ENCODE measurements around the gene GOLPH3. TPM values are rescaled to one million over a fixed set of nuclear protein-coding genes. Genes with fewer than 3 reads are reported as not detected.
"Not testable (repeated sequence)": the region's sequence is repeated elsewhere in the genome, so short reads cannot be mapped to it uniquely, and the experiment has no call there.

Gene GOLPH3
- total RNA-seq, 1 donor from 2014 or later, result 83.7 TPM

DNA sequence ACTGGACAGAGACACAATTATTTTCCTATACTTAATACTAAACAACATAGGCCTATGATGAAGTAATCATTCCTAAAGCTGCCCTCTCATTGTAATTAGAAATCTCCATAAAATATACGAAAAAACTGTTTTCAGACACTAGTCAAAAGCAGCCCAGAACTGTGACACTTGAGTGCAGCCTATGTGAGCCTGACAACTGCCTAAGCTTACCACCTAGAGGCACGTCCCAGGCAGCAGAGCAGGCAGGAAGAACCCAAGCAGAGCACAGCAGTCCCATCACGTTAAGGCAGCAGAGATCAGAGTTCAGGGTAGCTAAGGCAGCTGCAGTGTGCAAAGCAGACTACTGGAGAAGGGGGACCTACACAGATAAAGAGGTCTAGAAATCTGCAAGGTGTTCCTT, 46.4 kb downstream of the GOLPH3 start:
- H3K4me3 ChIP-seq (ENCODE audit: low read depth, low read length), result no peak overlapping the region
- TF ChIP-seq, protein P1, sequence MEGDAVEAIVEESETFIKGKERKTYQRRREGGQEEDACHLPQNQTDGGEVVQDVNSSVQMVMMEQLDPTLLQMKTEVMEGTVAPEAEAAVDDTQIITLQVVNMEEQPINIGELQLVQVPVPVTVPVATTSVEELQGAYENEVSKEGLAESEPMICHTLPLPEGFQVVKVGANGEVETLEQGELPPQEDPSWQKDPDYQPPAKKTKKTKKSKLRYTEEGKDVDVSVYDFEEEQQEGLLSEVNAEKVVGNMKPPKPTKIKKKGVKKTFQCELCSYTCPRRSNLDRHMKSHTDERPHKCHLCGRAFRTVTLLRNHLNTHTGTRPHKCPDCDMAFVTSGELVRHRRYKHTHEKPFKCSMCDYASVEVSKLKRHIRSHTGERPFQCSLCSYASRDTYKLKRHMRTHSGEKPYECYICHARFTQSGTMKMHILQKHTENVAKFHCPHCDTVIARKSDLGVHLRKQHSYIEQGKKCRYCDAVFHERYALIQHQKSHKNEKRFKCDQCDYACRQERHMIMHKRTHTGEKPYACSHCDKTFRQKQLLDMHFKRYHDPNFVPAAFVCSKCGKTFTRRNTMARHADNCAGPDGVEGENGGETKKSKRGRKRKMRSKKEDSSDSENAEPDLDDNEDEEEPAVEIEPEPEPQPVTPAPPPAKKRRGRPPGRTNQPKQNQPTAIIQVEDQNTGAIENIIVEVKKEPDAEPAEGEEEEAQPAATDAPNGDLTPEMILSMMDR (IDR thresholded peaks at IDR 0.05; ENCODE audit: insufficient read depth, low read length, severe bottlenecking), result no peak
- FAIRE-seq (no peak), DNase-seq (ENCODE audit: low read depth) (no peak)
- H3K36me3 ChIP-seq (ENCODE audit: control insufficient read depth, insufficient read depth, low read length), result peaks cover 1% of the 10 kb centered on the region
- no peaks in the 10 kb centered on the region for H3K27me3 ChIP-seq (ENCODE audit: control insufficient read depth, insufficient read depth, low read length)

DNA sequence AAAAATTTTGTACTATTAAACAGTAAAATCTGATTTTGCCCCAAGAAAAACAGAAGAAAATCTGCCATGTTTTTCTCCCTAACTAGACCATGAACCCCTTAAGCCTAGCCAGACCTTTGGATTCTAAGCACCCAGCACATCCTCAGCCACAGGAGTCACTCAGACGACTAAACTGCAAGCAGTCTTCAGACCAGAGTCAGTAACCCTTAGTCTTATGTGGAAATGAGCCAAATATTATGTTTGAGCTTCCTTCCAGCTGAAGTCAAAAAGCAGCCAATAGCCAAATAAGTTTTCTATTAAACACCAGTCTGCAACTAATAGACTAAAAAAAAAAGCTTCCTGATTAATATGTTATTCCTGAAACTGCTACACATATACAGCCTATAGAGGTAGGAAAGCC, 47.4 kb downstream of the GOLPH3 start:
- DNase-seq (ENCODE audit: low read depth), result no peak

GRCh38 chr5:32123889-32124676, 50.0 kb downstream of the GOLPH3 start:
- H3K4me3 ChIP-seq (ENCODE audit: low read depth, low read length), result no peak overlapping the region
- no peak for FAIRE-seq
- DNase-seq (ENCODE audit: low read depth), result no peak
- TF ChIP-seq, protein P1 (IDR thresholded peaks at IDR 0.05; ENCODE audit: insufficient read depth, low read length, severe bottlenecking), result no peak
- peaks cover 4% of the 10 kb centered on the region for H3K36me3 ChIP-seq (ENCODE audit: control insufficient read depth, insufficient read depth, low read length)
- no peaks in the 10 kb centered on the region for H3K27me3 ChIP-seq (ENCODE audit: control insufficient read depth, insufficient read depth, low read length)

More for the DNA sequence above, 47.4 kb downstream of the GOLPH3 start:
- no peak overlapping the region for H3K4me3 ChIP-seq (ENCODE audit: low read depth, low read length)
- TF ChIP-seq, protein P1 (IDR thresholded peaks at IDR 0.05; ENCODE audit: insufficient read depth, low read length, severe bottlenecking), result no peak
- H3K27me3 ChIP-seq (ENCODE audit: control insufficient read depth, insufficient read depth, low read length), result no peaks in the 10 kb centered on the region
- peaks cover 4% of the 10 kb centered on the region for H3K36me3 ChIP-seq (ENCODE audit: control insufficient read depth, insufficient read depth, low read length)
- no peak for FAIRE-seq

DNA sequence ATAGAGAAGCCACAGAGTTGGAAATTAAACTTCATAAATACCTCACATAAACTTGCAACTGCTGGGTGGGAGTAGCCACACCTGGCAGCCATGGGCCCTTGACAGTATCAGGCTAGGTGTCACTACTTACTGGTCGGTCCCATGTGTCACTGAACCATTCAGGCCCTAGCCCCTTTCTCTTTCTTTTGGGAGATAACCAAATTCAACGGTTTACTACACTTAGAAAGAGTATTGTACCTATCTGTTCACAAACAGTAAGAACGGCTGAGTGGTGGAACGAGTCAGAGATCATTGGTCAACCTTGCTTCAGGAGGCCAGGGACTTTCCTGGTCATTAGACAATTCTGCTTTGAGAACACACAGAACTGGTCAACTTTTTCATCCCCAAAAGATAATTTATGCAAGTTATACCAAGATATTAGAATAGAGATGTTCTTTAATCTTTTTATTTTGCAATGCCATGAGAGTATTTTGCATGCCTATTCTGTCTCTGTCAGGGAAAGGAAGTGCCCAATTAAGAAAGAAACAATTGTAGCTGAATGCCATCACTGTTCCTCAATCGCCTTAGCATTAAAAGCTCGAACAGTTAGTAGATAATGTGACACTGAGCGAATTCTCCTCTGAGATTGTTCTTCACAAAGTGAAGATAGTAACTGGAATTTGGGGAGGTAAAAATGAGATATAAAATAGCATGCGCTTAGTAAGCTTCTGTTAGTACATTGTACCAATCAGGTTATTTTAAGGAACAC, 50.9 kb downstream of the GOLPH3 start:
- FAIRE-seq (no peak), DNase-seq (ENCODE audit: low read depth) (no peak)
- TF ChIP-seq, protein P1 (IDR thresholded peaks at IDR 0.05; ENCODE audit: insufficient read depth, low read length, severe bottlenecking), result no peak
- Histone ChIP-seq H3K4me3 (ENCODE audit: low read depth, low read length) (no peak overlapping the region), H3K36me3 (ENCODE audit: control insufficient read depth, insufficient read depth, low read length) (peaks cover 4% of the 10 kb centered on the region), H3K27me3 (ENCODE audit: control insufficient read depth, insufficient read depth, low read length) (no peaks in the 10 kb centered on the region)

DNA sequence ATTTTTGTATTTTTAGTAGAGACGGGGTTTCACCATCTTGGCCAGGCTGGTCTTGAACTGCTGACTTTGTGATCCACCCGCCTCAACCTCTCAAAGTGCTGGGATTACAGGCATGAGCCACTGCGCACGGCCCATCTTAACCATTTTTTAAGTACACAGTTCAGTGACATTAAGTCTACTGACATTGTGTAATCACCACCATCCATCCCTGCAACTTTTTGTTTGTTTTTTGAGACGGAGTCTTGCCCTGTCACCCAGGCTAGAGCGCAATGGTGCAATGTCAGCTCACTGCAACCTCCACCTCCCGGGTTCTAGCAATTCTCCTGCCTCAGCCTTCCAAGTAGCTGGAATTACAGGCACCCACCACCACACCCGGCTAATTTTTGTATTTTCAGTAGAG, 55.2 kb downstream of the GOLPH3 start:
- not testable (repeated sequence) for FAIRE-seq; H3K4me3 ChIP-seq (ENCODE audit: low read depth, low read length); DNase-seq (ENCODE audit: low read depth); H3K27me3 ChIP-seq (ENCODE audit: control insufficient read depth, insufficient read depth, low read length); H3K36me3 ChIP-seq (ENCODE audit: control insufficient read depth, insufficient read depth, low read length)

GRCh38 chr5:32116574-32117313, 57.4 kb downstream of the GOLPH3 start:
- no peak for DNase-seq (ENCODE audit: low read depth)
- FAIRE-seq, result no peak
- TF ChIP-seq, protein P1 (IDR thresholded peaks at IDR 0.05; ENCODE audit: insufficient read depth, low read length, severe bottlenecking), result no peak
- H3K27me3 ChIP-seq (ENCODE audit: control insufficient read depth, insufficient read depth, low read length), result no peaks in the 10 kb centered on the region
- peaks cover 8% of the 10 kb centered on the region for H3K36me3 ChIP-seq (ENCODE audit: control insufficient read depth, insufficient read depth, low read length)
- H3K4me3 ChIP-seq (ENCODE audit: low read depth, low read length), result no peak overlapping the region

All from bronchial epithelial cell (primary cell).